NB4 (cell line): ENCODE results near the gene RAI1.

Experiments used
- DNase-seq: peaks from one replicate; pipeline ENCODE4 v3.0.0; 2010; ENCODE audit warnings: low read depth
- H3K4me3 ChIP-seq: one replicate; pipeline ENCODE4 v1.5.1; 2011; ENCODE audit warnings: mild to moderate bottlenecking, low read depth, low read length, moderate library complexity
- CTCF ChIP-seq: IDR thresholded peaks from one replicate; pipeline ENCODE4 v1.5.1; 2012; ENCODE audit warnings: low read depth, low read length
- MAX ChIP-seq: IDR thresholded peaks from 2 replicates; pipeline ENCODE4 v1.6.1; 2011; ENCODE audit warnings: low read depth, low read length
- MYC ChIP-seq: IDR thresholded peaks from 2 replicates; pipeline ENCODE4 v1.6.1; 2011; ENCODE audit warnings: low read depth, low read length
- POLR2A ChIP-seq: IDR thresholded peaks from 2 replicates; pipeline ENCODE4 v1.6.1; 2011; ENCODE audit warnings: mild to moderate bottlenecking; ENCODE audit not compliant: insufficient read length; ENCODE audit errors: extremely low read depth

The RAI1 gene

GRCh38 chr17:17696882-17697633 is 15.8 kb downstream of the RAI1 start:
- no peak for DNase-seq
- TF ChIP-seq MAX, result no peak
- TF ChIP-seq POLR2A, result no peak
- TF ChIP-seq MYC, result no peak
- no peak for TF ChIP-seq CTCF
- H3K4me3 ChIP-seq, result no peak overlapping the region

GRCh38 chr17:17698371-17698770 is 17.1 kb downstream of the RAI1 start:
- H3K4me3 ChIP-seq, result no peak overlapping the region
- no peak for DNase-seq
- TF ChIP-seq POLR2A, result no peak
- no peak for TF ChIP-seq CTCF
- TF ChIP-seq MAX, result no peak
- no peak for TF ChIP-seq MYC

- TF ChIP-seq MYC, result no peak
- TF ChIP-seq CTCF, result no peak
- TF ChIP-seq MAX, result no peak
- TF ChIP-seq POLR2A, result no peak
- H3K4me3 ChIP-seq, result no peak overlapping the region
- no peak for DNase-seq
These were observed 17.7 kb downstream of the RAI1 start for GRCh38 chr17:17698869-17699351.

- H3K4me3 ChIP-seq, result no peak overlapping the region
- DNase-seq, result no peak
- no peak for TF ChIP-seq CTCF
- no peak for TF ChIP-seq MAX
- TF ChIP-seq POLR2A, result no peak
- no peak for TF ChIP-seq MYC
These were observed 18.2 kb downstream of the RAI1 start for GRCh38 chr17:17699491-17699890.

- TF ChIP-seq CTCF, result no peak
- no peak for TF ChIP-seq MAX
- no peak for DNase-seq
- no peak overlapping the region for H3K4me3 ChIP-seq
These were observed 19.2 kb downstream of the RAI1 start for GRCh38 chr17:17700251-17700969.
